Cardiac fibroblast (primary cell): ENCODE results near the gene EPOP.

Experiments
- DNase-seq, 2 donors: peaks; one replicate each; pipeline versions ENCODE4 v3.0.0 to v3.0.0-alpha.2; 2010; ENCODE audit warnings: low read depth in 2 of 2
- H3K4me3 ChIP-seq, 2 donors: replicated peaks in 1 of 2; 1 replicate in 1 of 2; 2 replicates in 1 of 2; pipeline ENCODE4 v1.5.1; 2011; ENCODE audit warnings: low read depth in 2 of 2, low read length in 2 of 2, mild to moderate bottlenecking in 2 of 2, moderate library complexity in 1 of 2
- TF ChIP-seq, protein P1 (sequence below): IDR thresholded peaks from one replicate; pipeline ENCODE4 v1.5.1; 2011; ENCODE audit warnings: low read depth, mild to moderate bottlenecking, low read length, inconsistent platforms

The EPOP gene

DNA sequence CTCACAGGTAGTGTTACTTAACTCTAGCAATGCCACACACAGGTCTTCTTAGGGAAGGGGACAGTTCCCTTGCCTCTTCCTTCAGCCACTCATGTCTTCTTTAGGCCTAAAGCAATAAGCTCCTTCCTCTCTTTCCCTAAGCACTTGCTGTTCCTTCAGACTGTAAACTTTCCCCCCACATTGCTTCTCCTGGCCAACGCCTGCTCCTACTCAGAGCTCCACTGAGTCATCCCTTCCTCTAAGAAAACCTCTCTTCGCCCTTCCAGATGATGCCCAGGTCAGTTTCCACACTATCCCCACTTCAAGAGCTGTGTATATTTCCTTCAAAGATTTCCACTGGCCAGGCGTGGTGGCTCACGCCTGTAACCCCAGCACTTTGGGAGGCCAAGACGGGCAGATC lies 12.5 kb upstream of the EPOP start:
- peak; percentile 57 to 77 for DNase-seq
- TF ChIP-seq, protein P1, sequence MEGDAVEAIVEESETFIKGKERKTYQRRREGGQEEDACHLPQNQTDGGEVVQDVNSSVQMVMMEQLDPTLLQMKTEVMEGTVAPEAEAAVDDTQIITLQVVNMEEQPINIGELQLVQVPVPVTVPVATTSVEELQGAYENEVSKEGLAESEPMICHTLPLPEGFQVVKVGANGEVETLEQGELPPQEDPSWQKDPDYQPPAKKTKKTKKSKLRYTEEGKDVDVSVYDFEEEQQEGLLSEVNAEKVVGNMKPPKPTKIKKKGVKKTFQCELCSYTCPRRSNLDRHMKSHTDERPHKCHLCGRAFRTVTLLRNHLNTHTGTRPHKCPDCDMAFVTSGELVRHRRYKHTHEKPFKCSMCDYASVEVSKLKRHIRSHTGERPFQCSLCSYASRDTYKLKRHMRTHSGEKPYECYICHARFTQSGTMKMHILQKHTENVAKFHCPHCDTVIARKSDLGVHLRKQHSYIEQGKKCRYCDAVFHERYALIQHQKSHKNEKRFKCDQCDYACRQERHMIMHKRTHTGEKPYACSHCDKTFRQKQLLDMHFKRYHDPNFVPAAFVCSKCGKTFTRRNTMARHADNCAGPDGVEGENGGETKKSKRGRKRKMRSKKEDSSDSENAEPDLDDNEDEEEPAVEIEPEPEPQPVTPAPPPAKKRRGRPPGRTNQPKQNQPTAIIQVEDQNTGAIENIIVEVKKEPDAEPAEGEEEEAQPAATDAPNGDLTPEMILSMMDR, result no peak
- H3K4me3 ChIP-seq, result no peak overlapping the region

DNA sequence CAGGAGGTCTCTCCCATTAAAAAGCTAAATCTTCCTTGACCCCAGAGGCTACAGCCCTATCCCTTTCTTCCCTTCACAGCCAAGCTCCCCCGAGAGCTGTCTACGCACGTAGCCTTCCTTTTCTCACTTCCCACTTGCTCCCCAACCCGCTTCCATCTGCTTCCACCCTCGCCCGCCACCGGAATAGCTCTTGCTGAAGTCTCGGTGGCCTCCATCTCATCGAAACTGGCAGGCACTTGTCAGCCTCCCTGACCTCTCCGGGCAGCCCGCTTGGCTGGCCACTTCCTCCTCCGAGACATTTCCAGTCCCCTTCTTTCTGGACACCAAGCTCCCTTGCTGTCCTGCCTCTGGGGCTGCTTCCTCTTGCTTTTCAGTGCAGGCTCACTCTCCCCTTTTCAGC lies 10.7 kb upstream of the EPOP start:
- DNase-seq, result no peak
- H3K4me3 ChIP-seq, result no peak overlapping the region
- TF ChIP-seq, protein P1, result no peak

GRCh38 chr17:38681096-38681495 lies 6.3 kb upstream of the EPOP start:
- H3K4me3 ChIP-seq, result no peak overlapping the region
- DNase-seq, result no peak
- TF ChIP-seq, protein P1, result no peak

DNA sequence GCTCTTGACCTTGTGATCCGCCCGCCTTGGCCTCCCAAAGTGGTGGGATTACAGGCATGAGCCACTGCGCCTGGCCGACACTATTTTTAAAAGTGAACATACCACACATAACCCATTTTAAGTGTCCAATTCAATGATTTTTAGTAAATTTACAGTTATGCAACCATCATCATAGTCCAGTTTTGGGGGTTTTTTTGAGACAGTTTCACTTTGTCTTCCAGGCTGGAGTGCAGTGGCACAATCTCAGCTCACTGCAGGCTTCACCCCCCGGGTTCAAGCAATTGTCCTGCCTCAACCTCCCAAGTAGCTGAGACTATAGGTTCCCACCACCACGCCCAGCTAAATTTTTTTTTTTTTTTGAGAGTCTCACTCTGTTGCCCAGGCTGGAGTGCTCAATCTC lies 3.1 kb upstream of the EPOP start:
- DNase-seq, result no peak
- no peak overlapping the region for H3K4me3 ChIP-seq
- TF ChIP-seq, protein P1, result no peak

- peak; percentile 88 for DNase-seq
- TF ChIP-seq, protein P1, result peak; percentile 95
- no peak overlapping the region for H3K4me3 ChIP-seq
Measured at GRCh38 chr17:38676706-38677504, 2.1 kb upstream of the EPOP start.

DNA sequence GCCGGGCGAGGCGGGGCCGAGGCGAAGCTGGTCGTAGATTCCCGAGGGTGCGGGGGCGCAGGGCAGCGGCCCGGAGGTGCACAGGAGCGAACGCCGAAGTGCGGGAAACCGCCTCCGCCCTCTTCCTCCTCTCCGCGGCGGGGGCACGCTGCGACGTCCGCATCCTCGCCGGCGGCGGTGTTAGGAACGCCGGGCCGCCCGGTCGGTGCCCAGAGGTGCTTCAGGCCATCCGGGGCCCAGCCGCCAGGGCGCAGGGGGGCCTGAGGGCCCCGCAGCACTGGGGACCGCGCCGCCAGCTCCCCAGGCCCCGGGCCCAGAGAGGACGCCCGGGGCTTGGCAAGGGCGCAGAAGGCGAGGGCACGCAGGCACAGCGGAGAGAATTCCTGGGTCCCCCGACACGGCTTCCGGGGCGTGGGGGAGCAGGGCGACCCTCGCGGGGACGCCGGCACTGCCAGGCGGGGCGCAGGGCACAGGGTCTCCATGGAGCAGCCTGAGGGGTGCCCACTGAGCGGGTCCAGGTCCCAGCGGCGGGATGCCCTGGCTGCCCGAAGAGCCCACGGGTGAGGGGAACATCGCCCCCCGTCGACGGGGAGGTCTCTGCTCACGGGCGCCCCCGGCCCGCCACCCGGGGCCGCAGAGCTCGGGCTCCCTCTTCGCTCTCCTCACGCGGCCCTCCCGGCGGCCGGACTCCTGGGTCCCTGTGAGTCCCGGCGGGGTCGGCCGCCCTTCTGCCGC lies 576 bp downstream of the EPOP start:
- DNase-seq, result no peak
- H3K4me3 ChIP-seq, result peak overlapping the region; percentile 32 to 51
- TF ChIP-seq, protein P1, result no peak
